ENCODE results near the gene MAGEA4.

DNA sequence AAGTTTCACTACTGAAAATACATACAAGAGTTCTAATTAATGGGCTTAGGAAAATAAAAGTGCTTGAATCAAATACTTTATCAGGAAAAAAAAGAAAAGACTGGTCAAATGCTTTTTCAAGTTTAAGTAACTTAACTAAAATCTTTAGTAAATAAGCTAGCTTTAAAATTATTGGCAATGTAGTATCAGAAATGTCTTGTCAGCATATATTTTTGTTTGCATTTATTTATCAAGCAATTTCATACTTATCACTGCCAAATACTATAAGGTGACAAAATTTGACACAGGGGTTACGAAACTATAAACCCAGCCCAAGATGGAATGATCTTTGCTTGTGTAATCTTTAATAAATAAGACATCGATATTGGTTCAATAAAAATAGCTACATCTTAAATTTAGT lies 31.8 kb upstream of the MAGEA4 start:
- TF ChIP-seq CTCF (IDR thresholded peaks at IDR 0.05; ENCODE audit: insufficient read depth, low read length, poor library complexity, severe bottlenecking) (no peak), EZH2phosphoT487 (conservative IDR thresholded peaks at IDR 0.05; ENCODE audit: low read length) (no peak)
